ENCODE measurements around the gene SCAI. TPM values are rescaled to one million over a fixed set of nuclear protein-coding genes. Genes with fewer than 3 reads are reported as not detected.
"Not testable (repeated sequence)": the region's sequence is repeated elsewhere in the genome, so short reads cannot be mapped to it uniquely, and the experiment has no call there.

Gene SCAI
- total RNA-seq (2014; rRNA removed; shearing (Covaris generic)) = 13.5 and 14.2 TPM in 2 replicates

DNA sequence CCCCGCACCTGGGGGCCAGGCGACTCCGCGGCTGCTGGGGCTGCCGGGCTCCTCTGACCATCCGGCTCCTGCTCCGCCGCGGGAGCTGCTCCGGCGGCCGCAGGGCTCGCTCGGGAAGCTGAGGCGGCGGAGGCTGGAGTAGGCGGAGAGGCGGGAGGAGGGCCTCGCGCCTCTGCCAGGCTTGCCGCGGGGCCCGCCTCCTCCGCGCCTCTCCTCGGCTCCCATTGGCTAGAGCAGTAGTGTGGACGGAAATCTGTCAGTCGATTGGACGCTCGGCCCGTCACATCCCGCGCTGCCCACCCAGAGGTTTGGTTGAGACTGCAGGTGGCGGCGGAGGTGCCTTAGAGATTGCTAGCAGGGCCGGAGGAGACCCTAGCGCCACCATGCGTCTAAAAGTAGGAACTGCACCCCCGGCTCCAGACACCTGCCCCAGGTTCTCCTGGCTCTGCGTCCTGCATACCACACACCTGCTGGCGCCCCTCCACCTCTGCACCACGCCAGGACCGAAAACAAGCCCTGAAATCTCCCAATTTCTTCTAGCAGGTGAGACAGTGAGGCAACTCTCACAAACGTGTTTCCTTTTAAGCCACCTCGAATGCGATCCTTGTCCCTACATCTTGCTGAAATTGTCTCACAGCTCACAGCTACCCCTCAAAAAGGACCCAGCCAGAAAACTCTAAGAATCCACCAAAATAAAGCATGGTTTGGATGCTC is at the start of gene SCAI:
TSS of gene SCAI (minus strand) at position 152 of the 714 bp plus-strand sequence. CDS start at position 61, 91 bp downstream.
- Histone ChIP-seq H3K27ac (no peak within 1 kb of the TSS), H3K27me3 (no peaks in the 10 kb centered on the region), H3K9me3 (replicated peaks) (no peaks in the 10 kb centered on the region), H3K4me3 (peak within 1 kb of the TSS; percentile 62), H3K36me3 (peaks cover 9% of the 10 kb centered on the region), H3K4me1 (no peaks in the 10 kb centered on the region)
- DNase-seq = peak; percentile 100

DNA sequence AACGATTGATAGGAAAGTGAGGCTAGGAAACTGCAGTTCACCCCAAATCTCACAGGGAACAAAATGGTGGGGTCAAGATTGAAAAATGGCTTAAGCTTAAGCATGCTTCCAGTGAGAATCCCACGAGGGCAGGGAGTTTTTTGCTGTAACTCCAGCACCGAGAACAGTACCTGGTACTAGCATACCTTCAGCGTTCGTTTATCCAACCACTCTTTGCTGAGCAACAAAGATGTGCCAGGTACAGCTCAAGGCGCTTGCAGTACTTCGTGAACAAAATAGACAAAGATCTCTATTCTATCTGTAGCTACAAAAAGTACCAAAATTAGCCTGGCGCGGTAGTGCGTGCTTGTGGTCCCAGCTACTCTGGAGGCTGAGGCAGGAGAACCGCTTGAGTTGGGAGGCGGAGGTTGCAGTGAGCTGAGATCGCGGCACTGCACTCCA is 47.1 kb upstream of the SCAI start:
- no peaks in the 10 kb centered on the region for H3K9me3 ChIP-seq (replicated peaks)
- H3K4me1 ChIP-seq = 0 out of 2 replicates have a peak, but pooled peaks cover 2% of the 10 kb centered on the region
- no peaks in the 10 kb centered on the region for H3K27me3 ChIP-seq
- peak; percentile 21 to 50 for DNase-seq
- peak overlapping the region; percentile 99 for H3K4me3 ChIP-seq
- H3K36me3 ChIP-seq = peaks cover 3% of the 10 kb centered on the region; the same call in 1 of the 2 replicates
- H3K27ac ChIP-seq = peak overlapping the region; percentile 79

DNA sequence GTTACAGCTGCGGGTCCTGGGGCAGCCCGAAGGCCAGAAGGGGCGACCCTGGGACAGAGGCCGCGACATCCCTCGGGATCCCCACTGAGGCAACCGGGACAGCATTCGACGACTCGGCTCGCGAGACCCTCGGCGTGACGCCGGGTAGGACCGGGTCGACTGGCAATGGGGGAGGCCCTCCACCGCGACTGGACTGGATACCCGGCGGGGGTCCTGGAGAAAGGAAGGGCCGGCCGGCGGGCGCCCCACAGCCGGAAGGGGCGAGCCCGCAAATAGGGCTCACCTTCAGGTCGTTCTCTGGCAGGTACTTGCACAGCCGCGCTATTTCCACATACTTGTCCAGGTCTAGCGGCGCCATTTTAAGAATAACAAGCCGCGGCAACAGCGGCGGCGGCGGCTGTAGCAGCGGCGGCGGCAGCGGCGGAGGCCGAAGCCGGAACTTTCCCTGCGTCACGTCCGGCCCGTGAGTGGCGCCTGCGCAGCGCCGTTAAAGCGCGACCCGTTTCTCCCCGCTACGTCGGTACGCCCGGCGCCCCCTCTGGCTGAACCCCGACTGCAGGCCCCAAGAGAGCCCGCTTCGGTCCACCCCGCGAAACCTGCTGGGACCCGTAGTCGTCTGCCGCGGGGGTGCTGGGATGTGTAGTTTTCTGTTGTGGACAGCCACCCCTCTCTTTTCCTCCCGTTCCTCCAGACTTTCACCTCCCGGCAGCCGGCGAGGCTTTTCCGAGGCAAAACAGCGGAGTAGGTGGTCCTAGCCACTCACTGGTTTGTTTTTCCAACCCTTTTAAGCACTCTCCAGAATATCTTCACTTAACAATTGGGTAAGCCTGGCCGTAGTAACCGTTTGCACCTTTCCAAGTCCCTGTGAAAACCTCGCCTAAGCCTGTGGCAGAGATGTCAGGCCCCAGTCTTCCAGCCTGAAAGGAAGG is 46.3 kb upstream of the SCAI start, which contains the start of gene PPP6C:
TSS of gene PPP6C (minus strand) at position 443 of the 929 bp plus-strand sequence. CDS start at position 358, 85 bp downstream.
- no peaks in the 10 kb centered on the region for H3K9me3 ChIP-seq (replicated peaks)

DNA sequence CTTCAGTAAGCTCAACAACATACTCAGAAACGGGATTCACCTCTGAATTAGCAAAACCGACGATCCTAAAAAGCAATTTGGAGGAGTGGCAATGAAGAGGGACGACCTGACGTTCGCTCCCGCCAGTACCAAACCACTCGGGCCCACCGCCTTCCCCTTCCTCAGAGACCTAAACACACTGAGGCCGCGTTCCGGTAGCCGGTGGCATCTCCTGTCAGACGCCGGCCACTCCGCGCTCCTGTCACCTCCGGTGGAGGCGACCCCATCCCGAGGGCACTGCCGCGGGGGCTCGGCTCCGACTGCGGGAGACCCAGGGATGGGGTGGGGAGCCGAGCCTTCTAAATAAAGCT is 45.7 kb upstream of the SCAI start:
- Histone ChIP-seq H3K4me1 (0 out of 2 replicates have a peak, but pooled peaks cover 2% of the 10 kb centered on the region), H3K36me3 (peaks cover 4% of the 10 kb centered on the region; the same call in 1 of the 2 replicates), H3K27ac (peak overlapping the region; percentile 79), H3K27me3 (no peaks in the 10 kb centered on the region), H3K9me3 (replicated peaks) (no peaks in the 10 kb centered on the region), H3K4me3 (peak overlapping the region; percentile 99)
- DNase-seq = peak; percentile 40 to 48

More for the DNA sequence above, 46.3 kb upstream of the SCAI start, which contains the start of gene PPP6C:
- peaks cover 3% of the 10 kb centered on the region; the same call in 1 of the 2 replicates for H3K36me3 ChIP-seq
- no peaks in the 10 kb centered on the region for H3K27me3 ChIP-seq
- H3K27ac ChIP-seq = peak within 1 kb of the TSS; percentile 79
- DNase-seq = peak; percentile 98
- peak within 1 kb of the TSS; percentile 99 for H3K4me3 ChIP-seq
- H3K4me1 ChIP-seq = 0 out of 2 replicates have a peak, but pooled peaks cover 2% of the 10 kb centered on the region

DNA sequence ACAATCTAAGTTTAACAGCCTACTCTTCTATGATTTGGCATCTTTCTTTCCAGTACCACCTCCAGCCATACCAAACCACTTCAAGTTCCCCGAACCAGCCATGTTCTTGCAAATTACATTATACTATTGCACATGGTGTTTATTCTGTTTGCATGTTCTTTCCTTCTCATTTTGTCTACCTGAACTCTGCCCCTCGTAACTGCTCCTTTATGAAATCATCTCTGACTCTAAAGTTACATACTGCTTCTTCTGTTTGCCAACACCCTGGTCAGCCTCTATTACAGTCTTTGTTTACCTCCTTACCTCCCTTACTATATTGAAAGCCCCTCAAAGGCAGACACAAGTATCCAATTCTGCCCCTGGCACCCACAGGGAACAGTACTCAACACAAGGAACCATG is 40.2 kb upstream of the SCAI start:
- H3K27me3 ChIP-seq = no peaks in the 10 kb centered on the region
- H3K36me3 ChIP-seq = peaks cover 7% of the 10 kb centered on the region; the same call in 1 of the 2 replicates
- no peak overlapping the region for H3K27ac ChIP-seq
- DNase-seq = no peak
- no peak overlapping the region for H3K4me3 ChIP-seq
- H3K4me1 ChIP-seq = no peaks in the 10 kb centered on the region
- H3K9me3 ChIP-seq (replicated peaks) = no peaks in the 10 kb centered on the region

DNA sequence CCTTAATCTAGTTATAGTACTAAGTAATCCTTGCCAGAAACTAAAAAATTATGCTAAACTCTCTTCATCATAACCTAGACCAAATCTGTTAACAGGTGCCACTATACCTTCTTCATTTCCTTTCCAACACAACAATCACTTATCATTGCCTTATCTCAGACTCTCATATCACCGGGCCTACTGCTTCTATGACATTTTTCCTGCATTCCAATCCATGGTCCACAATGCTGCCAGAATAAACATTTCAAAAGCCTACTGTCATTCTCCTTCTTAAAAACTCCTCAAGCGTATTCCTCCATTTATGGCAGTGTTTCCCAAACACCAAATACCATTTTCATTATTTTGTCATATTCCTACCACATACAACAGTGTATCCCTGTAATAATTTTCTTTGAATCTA is 39.7 kb upstream of the SCAI start:
- no peak overlapping the region for H3K27ac ChIP-seq
- no peaks in the 10 kb centered on the region for H3K4me1 ChIP-seq
- H3K9me3 ChIP-seq (replicated peaks) = no peaks in the 10 kb centered on the region
- peaks cover 8% of the 10 kb centered on the region for H3K36me3 ChIP-seq
- no peak for DNase-seq
- H3K27me3 ChIP-seq = no peaks in the 10 kb centered on the region
- H3K4me3 ChIP-seq = no peak overlapping the region

DNA sequence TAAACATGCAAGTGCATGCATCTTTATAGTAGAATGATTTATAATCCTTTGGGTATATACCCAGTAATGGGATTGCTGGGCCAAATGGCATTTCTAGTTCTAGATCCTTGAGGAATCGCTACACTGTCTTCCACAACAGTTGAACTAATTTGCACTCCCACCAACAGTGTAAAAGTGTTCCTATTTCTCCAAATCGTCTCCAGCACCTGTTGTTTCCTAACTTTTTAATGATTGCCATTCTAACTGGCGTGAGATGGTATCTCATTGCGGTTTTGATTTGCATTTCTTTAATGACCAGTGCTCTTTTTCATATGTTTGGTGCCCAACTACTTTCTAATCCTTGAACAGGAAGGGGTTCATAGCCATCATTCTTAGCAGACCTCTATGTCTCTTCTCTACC is 38.4 kb upstream of the SCAI start:
- peaks cover 14% of the 10 kb centered on the region for H3K36me3 ChIP-seq
- not testable (repeated sequence) for H3K9me3 ChIP-seq (replicated peaks); H3K27me3 ChIP-seq; H3K4me3 ChIP-seq; H3K4me1 ChIP-seq; H3K27ac ChIP-seq; DNase-seq

DNA sequence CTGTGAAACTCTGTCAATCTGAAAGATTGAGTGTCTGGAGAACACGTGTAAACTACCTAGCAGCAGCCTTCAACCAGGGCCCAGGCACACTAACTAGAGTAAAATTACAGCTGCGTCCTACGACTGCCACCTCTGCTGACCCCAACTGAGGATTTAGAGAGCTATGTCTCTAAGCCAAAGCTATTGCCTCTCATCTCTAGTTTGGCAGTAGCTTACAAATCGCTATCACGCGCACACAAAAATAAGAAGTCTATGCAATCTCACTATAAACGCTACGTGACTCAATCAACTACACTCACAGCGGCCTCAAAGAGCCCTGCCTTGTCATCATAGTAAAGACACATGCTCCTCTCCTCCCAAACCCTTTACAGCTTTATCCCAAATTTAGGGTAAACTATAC is 37.5 kb upstream of the SCAI start:
- Histone ChIP-seq H3K9me3 (replicated peaks) (no peaks in the 10 kb centered on the region), H3K4me1 (no peaks in the 10 kb centered on the region), H3K27ac (no peak overlapping the region), H3K4me3 (no peak overlapping the region), H3K36me3 (peaks cover 11% of the 10 kb centered on the region), H3K27me3 (no peaks in the 10 kb centered on the region)
- no peak for DNase-seq

DNA sequence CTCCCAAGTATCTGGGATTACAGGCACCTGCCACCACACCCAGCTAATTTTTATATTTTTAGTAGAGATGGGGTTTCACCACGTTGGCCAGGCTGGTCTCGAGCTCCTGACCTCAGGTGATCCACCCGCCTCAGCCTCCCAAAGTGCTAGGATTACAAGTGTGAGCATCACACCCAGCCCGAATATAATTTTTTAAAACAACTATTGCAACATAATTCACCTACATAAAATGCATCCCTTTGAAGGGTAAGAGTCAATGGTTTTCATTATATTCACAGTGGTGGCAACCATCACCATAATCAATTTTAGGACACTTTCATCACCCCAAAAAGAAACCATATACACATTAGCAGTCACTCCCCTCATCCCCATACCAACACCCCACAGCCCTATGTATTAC is 36.4 kb upstream of the SCAI start:
- not testable (repeated sequence) for DNase-seq; H3K27me3 ChIP-seq; H3K9me3 ChIP-seq (replicated peaks); H3K27ac ChIP-seq; H3K4me3 ChIP-seq; H3K4me1 ChIP-seq
- peaks cover 12% of the 10 kb centered on the region; the same call in 1 of the 2 replicates for H3K36me3 ChIP-seq

DNA sequence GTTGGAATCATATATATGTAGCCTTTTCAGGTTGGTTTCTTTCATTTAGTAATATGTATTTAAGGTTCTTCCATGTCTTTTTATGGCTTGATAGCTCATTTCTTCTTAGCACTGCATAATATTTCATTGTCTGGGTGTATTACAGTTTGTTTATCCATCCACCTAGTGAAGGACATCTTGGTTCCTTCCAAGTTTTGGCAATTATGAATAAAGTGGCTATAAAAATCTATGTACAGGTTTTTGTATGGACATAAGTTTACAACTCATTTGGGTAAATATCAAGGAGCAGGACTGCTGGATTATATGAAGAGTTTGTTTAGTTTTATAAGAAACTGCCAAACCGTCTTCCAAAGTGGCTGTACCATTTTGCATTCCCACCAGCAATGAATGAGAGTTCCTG is 34.6 kb upstream of the SCAI start:
- Histone ChIP-seq H3K4me3 (no peak overlapping the region), H3K9me3 (replicated peaks) (no peaks in the 10 kb centered on the region), H3K27ac (no peak overlapping the region), H3K4me1 (no peaks in the 10 kb centered on the region), H3K27me3 (no peaks in the 10 kb centered on the region), H3K36me3 (peaks cover 9% of the 10 kb centered on the region; the same call in 1 of the 2 replicates)
- no peak for DNase-seq

DNA sequence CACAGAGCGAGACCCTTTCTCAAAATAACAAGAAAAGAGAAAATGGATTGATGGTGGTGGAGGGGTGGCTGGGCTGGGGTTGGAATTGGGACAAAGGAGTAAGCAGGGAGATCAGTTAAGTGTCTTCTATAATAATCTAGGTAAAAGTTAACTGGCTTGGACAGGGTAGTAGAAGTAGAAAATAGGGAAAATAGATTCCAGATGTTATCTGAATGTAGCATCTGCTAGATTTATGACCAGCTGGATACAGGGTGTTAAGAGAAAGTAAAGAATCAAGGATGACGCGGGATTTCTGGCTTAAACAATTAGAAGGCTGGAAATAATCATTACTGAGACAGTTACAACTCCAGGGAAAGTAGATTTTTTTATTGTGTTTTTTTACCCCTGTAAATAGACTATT is 33.3 kb upstream of the SCAI start:
- DNase-seq = no peak
- peaks cover 15% of the 10 kb centered on the region; the same call in 1 of the 2 replicates for H3K36me3 ChIP-seq
- H3K4me1 ChIP-seq = no peaks in the 10 kb centered on the region
- H3K9me3 ChIP-seq (replicated peaks) = no peaks in the 10 kb centered on the region
- H3K27me3 ChIP-seq = no peaks in the 10 kb centered on the region
- H3K27ac ChIP-seq = no peak overlapping the region
- no peak overlapping the region for H3K4me3 ChIP-seq

DNA sequence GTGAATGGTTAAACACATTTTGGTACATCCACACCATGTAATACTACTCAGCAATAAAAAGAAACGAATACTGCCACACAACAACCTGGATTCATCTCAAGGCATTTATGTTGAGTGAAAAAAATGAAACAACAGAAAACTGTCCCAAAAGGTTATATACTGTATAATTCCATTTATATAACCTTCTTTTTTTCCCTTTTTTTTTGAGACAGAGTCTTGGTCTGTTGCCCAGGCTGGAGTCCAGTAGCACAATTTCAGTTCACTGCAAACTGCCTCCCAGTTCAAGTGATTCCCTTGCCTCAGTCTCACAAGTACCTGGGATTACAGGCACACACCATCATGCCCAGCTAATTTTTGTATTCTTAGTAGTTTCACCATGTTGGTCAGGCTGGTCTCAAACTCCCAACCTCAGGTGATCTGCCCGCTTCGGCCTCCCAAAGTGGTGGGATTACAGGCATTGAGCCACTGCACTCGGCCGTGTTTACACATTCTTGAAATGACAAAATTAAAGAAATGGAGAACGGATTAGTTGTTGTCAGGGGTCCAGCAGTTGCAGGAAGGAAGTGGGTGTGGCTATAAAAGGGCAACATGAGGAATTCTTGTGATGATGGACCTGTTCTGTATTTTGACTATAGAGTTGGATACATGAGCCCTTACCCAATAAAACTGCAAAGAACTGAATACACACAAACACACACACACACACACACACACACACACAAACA is 28.9 kb upstream of the SCAI start:
- H3K27ac ChIP-seq = no peak overlapping the region

DNA sequence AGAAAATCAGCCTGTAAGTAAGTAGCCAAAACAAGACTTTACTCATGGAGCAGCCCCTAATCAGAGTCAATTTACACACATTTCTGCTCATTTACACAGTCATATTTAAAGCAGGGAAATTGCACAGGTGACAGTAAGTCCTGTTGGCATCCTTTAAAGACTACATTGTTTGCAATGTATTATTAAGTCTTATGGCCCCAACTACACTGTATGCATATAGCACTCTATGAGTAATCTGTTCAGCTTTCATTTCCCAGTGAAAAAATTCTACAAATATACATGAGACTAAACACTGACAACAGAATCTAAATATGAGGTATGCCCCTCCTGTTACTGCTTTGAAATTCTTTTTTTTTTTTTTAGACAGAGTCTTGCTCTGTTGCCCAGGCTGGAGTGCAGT is 26.6 kb upstream of the SCAI start:
- H3K36me3 ChIP-seq = peaks cover 35% of the 10 kb centered on the region
- H3K9me3 ChIP-seq (replicated peaks) = no peaks in the 10 kb centered on the region
- no peak for DNase-seq
- H3K4me3 ChIP-seq = no peak overlapping the region
- H3K4me1 ChIP-seq = no peaks in the 10 kb centered on the region
- no peak overlapping the region for H3K27ac ChIP-seq
- no peaks in the 10 kb centered on the region for H3K27me3 ChIP-seq

More for the DNA sequence above, 28.9 kb upstream of the SCAI start:
- Histone ChIP-seq H3K36me3 (peaks cover 32% of the 10 kb centered on the region), H3K4me1 (no peaks in the 10 kb centered on the region), H3K9me3 (replicated peaks) (no peaks in the 10 kb centered on the region), H3K4me3 (no peak overlapping the region), H3K27me3 (no peaks in the 10 kb centered on the region)
- no peak for DNase-seq

DNA sequence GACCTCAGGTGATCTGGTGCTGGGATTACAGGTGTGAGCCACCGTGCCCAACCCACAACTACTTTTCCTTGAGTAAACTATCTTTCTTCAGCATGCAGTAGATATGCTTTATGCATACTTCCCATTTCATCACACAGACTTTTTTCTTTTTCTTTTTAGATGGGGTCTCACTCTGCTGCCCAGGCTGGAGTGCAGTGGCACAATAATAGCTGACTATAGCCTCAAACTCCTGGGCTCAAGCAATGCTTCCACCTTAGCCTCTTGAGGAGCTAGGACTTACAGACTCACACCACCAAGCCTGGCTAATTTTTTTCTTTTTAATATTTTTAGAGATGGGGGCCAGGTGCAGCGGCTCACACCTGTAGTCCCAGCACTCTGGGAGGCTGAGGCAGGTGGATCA is 23.4 kb upstream of the SCAI start:
- no peak overlapping the region for H3K4me3 ChIP-seq
- no peaks in the 10 kb centered on the region for H3K9me3 ChIP-seq (replicated peaks)
- DNase-seq = no peak
- H3K27ac ChIP-seq = no peak overlapping the region
- peaks cover 38% of the 10 kb centered on the region for H3K36me3 ChIP-seq
- no peaks in the 10 kb centered on the region for H3K27me3 ChIP-seq
- no peaks in the 10 kb centered on the region for H3K4me1 ChIP-seq

Data from SJCRH30 (cell line).